ENCODE data around the gene ZNF662. TPM values are rescaled to one million over a fixed set of nuclear protein-coding genes. Genes with fewer than 3 reads are reported as not detected.

The ZNF662 gene
- total and polyA plus RNA-seq, 2 donors (not counting 1 experiment from before 2014, with no cell fraction given): 1.2 to 5.6 TPM

- H4K20me1 ChIP-seq (ENCODE audit: control insufficient read depth, extremely low read depth, insufficient read depth, low read length): no peaks in the 10 kb centered on the region
- DNase-seq (ENCODE audit: low read depth in 2 of 2): no peak
- no peaks in the 10 kb centered on the region for H3K9me3 ChIP-seq (ENCODE audit: control insufficient read depth, insufficient read depth, low read depth, low read length)
- no peaks in the 10 kb centered on the region for H3K79me2 ChIP-seq (ENCODE audit: control insufficient read depth, insufficient read depth, low read length)
- H3K9ac ChIP-seq (ENCODE audit: insufficient read depth, low read length): no peak overlapping the region
- H3K4me2 ChIP-seq (ENCODE audit: extremely low read depth, insufficient read depth, low read length): no peak overlapping the region
- no peaks in the 10 kb centered on the region for H3K36me3 ChIP-seq (ENCODE audit: control insufficient read depth, insufficient read depth, low read length)
- TF ChIP-seq EZH2 (IDR thresholded peaks at IDR 0.05; ENCODE audit: low read length, missing control alignments) (no peak), CTCF (conservative IDR thresholded peaks at IDR 0.05 in 1 of 2, IDR thresholded peaks at IDR 0.05 in 1 of 2; ENCODE audit: low read depth in 1 of 2, low read length in 2 of 2) (no peak)
- H3K4me3 ChIP-seq (replicated peaks in 1 of 4; ENCODE audit: control extremely low read depth in 1 of 4, insufficient read depth in 1 of 4, low read depth in 3 of 4, low read length in 4 of 4): no peak overlapping the region
- H3K4me1 ChIP-seq (ENCODE audit: control insufficient read depth, extremely low read depth, insufficient read depth, low read length): no peaks in the 10 kb centered on the region
- peaks cover 8% of the 10 kb centered on the region for H3K27me3 ChIP-seq (ENCODE audit: control insufficient read depth, insufficient read depth, low read length)
- H3K27ac ChIP-seq (ENCODE audit: insufficient read depth, low read length): no peak overlapping the region
- no peak overlapping the region for H2AFZ ChIP-seq (ENCODE audit: low read length)
Measured at GRCh38 chr3:42874749-42875148, 31.2 kb upstream of the ZNF662 start.

- H3K4me3 ChIP-seq (replicated peaks in 1 of 4; ENCODE audit: control extremely low read depth in 1 of 4, insufficient read depth in 1 of 4, low read depth in 3 of 4, low read length in 4 of 4): no peak within 1 kb of the TSS
- H3K36me3 ChIP-seq (ENCODE audit: control insufficient read depth, insufficient read depth, low read length): no peaks in the 10 kb centered on the region
- no peaks in the 10 kb centered on the region for H3K79me2 ChIP-seq (ENCODE audit: control insufficient read depth, insufficient read depth, low read length)
- peaks cover 8% of the 10 kb centered on the region for H3K27me3 ChIP-seq (ENCODE audit: control insufficient read depth, insufficient read depth, low read length)
- H3K27ac ChIP-seq (ENCODE audit: insufficient read depth, low read length): no peak within 1 kb of the TSS
- H3K4me2 ChIP-seq (ENCODE audit: extremely low read depth, insufficient read depth, low read length): no peak within 1 kb of the TSS
- no peak within 1 kb of the TSS for H2AFZ ChIP-seq (ENCODE audit: low read length)
- no peak for DNase-seq (ENCODE audit: low read depth in 2 of 2)
- H4K20me1 ChIP-seq (ENCODE audit: control insufficient read depth, extremely low read depth, insufficient read depth, low read length): no peaks in the 10 kb centered on the region
- no peaks in the 10 kb centered on the region for H3K9me3 ChIP-seq (ENCODE audit: control insufficient read depth, insufficient read depth, low read depth, low read length)
- TF ChIP-seq CTCF (conservative IDR thresholded peaks at IDR 0.05 in 1 of 2, IDR thresholded peaks at IDR 0.05 in 1 of 2; ENCODE audit: low read depth in 1 of 2, low read length in 2 of 2) (no peak), EZH2 (IDR thresholded peaks at IDR 0.05; ENCODE audit: low read length, missing control alignments) (no peak)
- no peak within 1 kb of the TSS for H3K9ac ChIP-seq (ENCODE audit: insufficient read depth, low read length)
- H3K4me1 ChIP-seq (ENCODE audit: control insufficient read depth, extremely low read depth, insufficient read depth, low read length): no peaks in the 10 kb centered on the region
Measured at GRCh38 chr3:42875325-42876151, 30.4 kb upstream of the ZNF662 start, which contains the start of gene CYP8B1. Gene CYP8B1 (minus strand): TSS chr3:42875879. CDS start chr3:42875816, 63 bp downstream.

- Histone ChIP-seq H3K4me2 (ENCODE audit: extremely low read depth, insufficient read depth, low read length) (no peak overlapping the region), H3K4me3 (replicated peaks in 1 of 4; ENCODE audit: control extremely low read depth in 1 of 4, insufficient read depth in 1 of 4, low read depth in 3 of 4, low read length in 4 of 4) (no peak overlapping the region), H3K79me2 (ENCODE audit: control insufficient read depth, insufficient read depth, low read length) (no peaks in the 10 kb centered on the region), H4K20me1 (ENCODE audit: control insufficient read depth, extremely low read depth, insufficient read depth, low read length) (no peaks in the 10 kb centered on the region), H3K9ac (ENCODE audit: insufficient read depth, low read length) (no peak overlapping the region), H3K9me3 (ENCODE audit: control insufficient read depth, insufficient read depth, low read depth, low read length) (no peaks in the 10 kb centered on the region), H3K36me3 (ENCODE audit: control insufficient read depth, insufficient read depth, low read length) (no peaks in the 10 kb centered on the region), H2AFZ (ENCODE audit: low read length) (no peak overlapping the region), H3K4me1 (ENCODE audit: control insufficient read depth, extremely low read depth, insufficient read depth, low read length) (no peaks in the 10 kb centered on the region), H3K27ac (ENCODE audit: insufficient read depth, low read length) (no peak overlapping the region), H3K27me3 (ENCODE audit: control insufficient read depth, insufficient read depth, low read length) (peaks cover 8% of the 10 kb centered on the region)
- TF ChIP-seq EZH2 (IDR thresholded peaks at IDR 0.05; ENCODE audit: low read length, missing control alignments) (no peak), CTCF (conservative IDR thresholded peaks at IDR 0.05 in 1 of 2, IDR thresholded peaks at IDR 0.05 in 1 of 2; ENCODE audit: low read depth in 1 of 2, low read length in 2 of 2) (no peak)
- no peak for DNase-seq (ENCODE audit: low read depth in 2 of 2)
Measured at GRCh38 chr3:42876401-42876800, 29.5 kb upstream of the ZNF662 start.

Data from fibroblast of lung (primary cell).